Fibroblast of gingiva (primary cell): Measurements from ENCODE around the gene FANCC.

ENCODE experiments used
- DNase-seq: peaks from one replicate; pipeline ENCODE4 v3.0.0-alpha.2; 2011; ENCODE audit warnings: low read depth

FANCC gene

GRCh38 chr9:95124582-95125367 lies 192.7 kb downstream of the FANCC start:
- DNase-seq: no peak

- no peak for DNase-seq
These were observed 196.6 kb downstream of the FANCC start for GRCh38 chr9:95120781-95121370.

GRCh38 chr9:95118596-95118995 lies 198.9 kb downstream of the FANCC start:
- no peak for DNase-seq

GRCh38 chr9:95116808-95117204 lies 200.7 kb downstream of the FANCC start:
- DNase-seq: no peak

DNA sequence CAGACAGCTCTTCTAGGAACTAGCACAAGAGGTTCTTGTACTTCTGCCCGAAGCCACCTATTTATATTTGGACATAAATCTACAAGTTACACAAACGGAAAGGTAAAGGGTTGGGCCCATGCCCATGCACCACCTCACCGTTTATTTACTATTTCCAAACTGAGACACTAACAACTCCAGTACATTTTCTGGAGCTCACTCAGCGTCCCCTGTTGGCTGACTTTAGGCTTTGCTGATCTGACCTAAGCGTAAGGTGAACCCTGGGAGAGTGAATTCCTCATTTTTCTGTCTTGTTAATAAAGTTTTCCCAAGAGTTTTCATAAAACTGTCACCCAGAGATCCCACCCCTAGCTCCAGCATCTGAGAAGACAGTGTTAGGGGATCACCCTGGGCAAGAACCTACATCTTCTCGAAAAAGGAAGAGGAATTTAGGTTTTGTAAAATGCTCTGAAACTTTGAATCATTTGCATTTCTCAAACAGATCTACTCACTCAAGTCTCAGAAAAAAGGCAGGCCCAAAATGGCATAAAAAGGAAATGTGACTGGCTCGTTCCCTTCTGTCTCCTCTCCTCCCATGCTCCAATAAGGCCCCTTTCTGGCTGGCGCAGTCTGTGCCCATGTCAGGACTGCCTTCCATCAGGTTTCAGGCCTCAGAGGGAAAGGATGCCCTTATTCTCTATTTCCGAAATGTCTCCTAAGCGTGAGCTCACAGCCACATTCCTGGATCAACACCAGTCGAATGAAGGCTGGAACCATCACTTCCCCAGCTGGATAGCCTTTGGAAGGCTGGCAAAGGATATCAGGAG lies 201.3 kb downstream of the FANCC start:
- DNase-seq: no peak

DNA sequence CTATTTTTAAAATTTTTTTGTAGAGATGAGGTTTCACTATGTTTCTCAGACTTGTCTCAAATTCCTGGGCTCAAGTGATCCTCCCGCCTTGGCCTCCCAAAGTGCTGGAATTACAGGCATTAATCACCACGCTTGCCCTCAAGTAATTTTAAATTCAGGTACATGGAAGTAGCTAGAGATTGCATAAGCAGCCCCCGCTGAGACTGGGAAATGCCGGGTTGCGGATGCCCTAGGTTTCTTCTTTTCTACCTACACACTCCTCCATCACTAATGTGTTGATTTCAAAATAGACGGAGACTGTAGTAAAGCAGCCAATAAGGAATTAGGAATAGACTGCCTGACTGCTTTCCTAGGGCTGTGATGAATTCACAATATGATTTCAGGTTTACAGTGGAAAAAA lies 202.4 kb downstream of the FANCC start:
- no peak for DNase-seq

- DNase-seq: no peak
These were observed 204.9 kb downstream of the FANCC start for GRCh38 chr9:95112436-95113280.

DNA sequence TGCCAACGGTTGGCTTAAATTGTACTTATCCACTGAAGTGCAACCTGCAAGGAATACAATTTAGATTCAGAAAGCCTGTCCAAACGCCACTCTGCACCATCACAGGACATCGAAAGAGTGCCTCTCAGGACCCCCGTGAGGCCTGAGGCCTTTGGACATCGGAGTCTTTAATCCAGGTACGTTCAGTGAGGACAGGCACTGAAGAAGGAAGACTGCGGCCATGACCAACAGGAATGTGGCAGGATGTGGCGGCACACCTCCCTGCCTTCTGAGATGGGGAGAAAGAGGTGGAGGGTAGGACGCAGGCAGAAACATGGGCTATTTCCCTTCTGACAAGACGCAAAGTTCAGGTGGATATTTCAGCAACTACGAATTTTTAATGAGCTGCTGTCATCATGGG lies 205.8 kb downstream of the FANCC start:
- no peak for DNase-seq

DNA sequence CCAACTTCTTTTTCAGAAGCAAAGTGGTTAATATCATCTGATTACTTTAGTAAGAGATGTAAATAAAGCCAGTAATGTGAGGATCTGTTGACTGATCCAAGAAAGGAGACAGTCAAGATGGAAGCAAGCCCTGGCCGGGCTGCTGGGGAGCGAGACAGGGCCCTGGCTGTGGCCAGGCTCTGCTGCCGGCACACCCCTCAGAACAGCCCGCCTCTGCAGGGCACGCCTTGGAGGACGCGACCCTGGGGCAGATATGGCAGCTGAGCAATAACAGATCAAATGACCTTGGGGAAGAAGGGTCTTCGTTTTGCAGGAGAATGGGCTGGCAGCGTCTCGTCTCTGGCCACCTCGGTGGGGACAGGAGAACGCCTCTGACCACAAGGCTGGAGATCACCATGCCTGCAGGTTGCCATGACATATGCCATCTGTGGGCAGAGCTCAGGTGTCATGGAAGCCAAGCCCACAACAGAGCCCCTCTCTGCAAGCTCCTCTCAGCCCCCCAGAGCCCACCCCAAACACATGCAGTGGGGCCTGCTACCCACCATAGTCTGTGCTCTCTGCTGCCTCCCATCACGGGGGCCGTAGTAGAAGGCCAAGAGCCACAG lies 206.5 kb downstream of the FANCC start:
- DNase-seq: no peak

GRCh38 chr9:95109456-95109855 lies 208.1 kb downstream of the FANCC start:
- no peak for DNase-seq

GRCh38 chr9:95108777-95109176 lies 208.7 kb downstream of the FANCC start:
- DNase-seq: no peak

DNA sequence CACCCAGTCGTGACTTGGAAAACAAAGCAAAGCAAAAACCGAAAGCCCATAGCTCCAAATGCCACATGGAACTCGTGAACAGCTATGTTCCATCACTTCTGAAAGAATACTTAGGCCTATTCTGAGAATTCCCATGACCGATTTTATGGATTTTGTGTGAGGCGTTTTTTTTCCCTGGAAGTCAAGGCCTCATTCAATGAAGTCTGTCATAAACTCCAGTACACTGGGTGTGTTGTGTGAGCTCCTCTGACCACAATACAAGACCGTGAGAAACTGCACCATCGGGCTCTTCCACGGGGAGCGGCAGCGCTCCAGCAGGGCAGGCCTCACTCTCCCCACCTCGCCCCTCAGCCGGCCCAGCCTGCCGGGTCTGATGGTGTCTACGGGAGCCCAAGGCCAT lies 209.5 kb downstream of the FANCC start:
- no peak for DNase-seq

DNA sequence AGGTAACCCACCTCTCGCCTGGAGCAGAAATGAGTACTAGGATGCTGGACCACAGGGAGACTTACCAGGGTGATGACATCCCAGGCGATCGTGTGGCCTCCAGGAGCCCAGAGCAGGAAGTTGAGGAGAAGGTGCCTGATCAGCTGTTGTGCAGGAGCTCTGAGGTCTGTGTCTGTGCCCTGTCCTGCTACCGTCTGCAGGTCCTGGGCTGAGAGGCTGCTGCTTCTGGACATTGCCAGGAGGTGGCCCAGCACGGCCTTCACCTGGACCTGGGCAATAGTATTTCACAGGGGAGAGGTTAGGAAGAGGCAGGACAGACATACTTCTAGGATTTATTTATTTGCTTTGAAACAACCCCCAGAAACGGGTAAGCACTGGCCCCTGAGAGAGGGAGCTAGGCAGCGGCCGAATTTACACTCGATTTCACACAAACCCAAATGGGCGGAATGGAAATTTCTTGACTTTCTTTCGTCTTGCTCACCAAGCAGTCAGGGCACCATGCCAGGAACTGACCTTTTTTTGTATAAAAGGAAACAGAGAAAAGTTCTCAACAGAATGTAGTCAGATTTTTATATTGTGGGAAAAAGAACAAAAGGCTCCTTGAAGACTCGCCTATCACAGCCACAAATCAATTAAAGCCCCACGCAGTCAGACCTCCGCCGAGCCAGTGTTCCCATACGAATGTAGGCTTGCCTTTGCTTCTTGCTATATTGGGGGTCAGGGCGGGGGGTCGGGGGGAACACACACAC lies 210.3 kb downstream of the FANCC start:
- DNase-seq: peak; percentile 32

- no peak for DNase-seq
These were observed 211.8 kb downstream of the FANCC start for GRCh38 chr9:95105519-95106287.

GRCh38 chr9:95104980-95105379 lies 212.5 kb downstream of the FANCC start:
- DNase-seq: no peak

DNA sequence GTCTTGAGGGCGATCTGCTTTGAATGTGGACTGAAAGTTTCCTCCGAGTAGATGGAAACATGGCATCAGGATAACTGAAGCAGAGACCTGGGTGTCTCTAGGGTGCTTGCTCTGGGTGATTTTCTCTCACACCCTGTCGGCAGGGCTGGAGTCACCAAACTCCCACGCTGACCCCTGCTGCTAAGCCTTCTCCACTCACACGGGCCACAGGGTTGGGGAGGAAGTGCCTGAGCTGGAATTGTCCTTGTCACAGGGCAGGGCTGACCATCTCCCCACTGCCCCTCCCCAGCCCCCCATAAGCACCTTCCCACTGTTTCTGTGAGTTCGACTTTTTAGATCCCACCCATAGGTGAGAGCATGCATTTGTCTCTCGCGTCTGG lies 212.9 kb downstream of the FANCC start:
- DNase-seq: no peak

- DNase-seq: no peak
These were observed 213.5 kb downstream of the FANCC start for GRCh38 chr9:95103871-95104580.

- DNase-seq: no peak
These were observed 214.2 kb downstream of the FANCC start for GRCh38 chr9:95103281-95103771.

DNA sequence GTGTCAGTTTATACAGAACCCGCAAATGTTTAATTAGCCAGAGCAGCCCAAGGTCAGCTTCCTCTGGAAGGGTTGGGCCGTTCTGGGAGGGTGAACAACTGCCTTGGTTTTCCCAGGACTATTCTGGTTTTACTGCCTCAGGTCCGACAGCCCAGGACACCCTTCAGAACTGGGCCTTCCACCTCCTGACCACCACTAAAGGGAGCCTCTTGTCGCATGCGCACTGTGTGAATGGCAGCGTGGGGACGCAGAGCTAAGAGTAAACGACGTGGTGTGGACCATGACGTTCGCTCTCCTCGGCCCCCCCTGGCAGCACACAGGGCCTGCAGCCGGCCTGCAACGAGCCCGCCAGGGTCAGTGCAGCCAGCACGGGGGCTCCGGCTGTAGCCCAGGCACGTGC lies 214.9 kb downstream of the FANCC start:
- DNase-seq: no peak
